Body of pancreas (tissue), 4 donors: ENCODE data around the gene TTC1.

Experiments used
- CTCF ChIP-seq, 7 experiments: fragments of 450-650 bp in 4 of 7; fragments of 200-600 bp in 3 of 7; sonication (generic) in 3 of 7; IDR thresholded peaks; one replicate each; pipeline ENCODE4 v1.5.1; 2016 to 2019; ENCODE audit warnings: antibody characterized with exemption in 7 of 7
- POLR2A ChIP-seq, 3 donors: fragments of 450-650 bp; IDR thresholded peaks; one replicate each; pipeline ENCODE4 v1.6.1; 2016; ENCODE audit warnings: antibody characterized with exemption in 3 of 3, mild to moderate bottlenecking in 2 of 3

GRCh38 chr5:159975462-159976019 is 33.4 kb upstream of the TTC1 start:
- no peak for TF ChIP-seq CTCF (IDR thresholded peaks at IDR 0.05)
- no peak for TF ChIP-seq POLR2A (IDR thresholded peaks at IDR 0.05)
